ENCODE results near the gene HPS1. TPM values are rescaled to one million over a fixed set of nuclear protein-coding genes. Genes with fewer than 3 reads are reported as not detected.

Gene HPS1
- total RNA-seq, 2 donors from 2014 or later: 39.6 to 43.3 TPM

GRCh38 chr10:98417973-98418664, 28.6 kb downstream of the HPS1 start:
- Mint-ChIP-seq H3K27me3 (ENCODE audit: insufficient read depth) (no peaks in the 10 kb centered on the region), H3K36me3 (ENCODE audit: low read depth) (peaks cover 11% of the 10 kb centered on the region), H3K4me3 (no peak overlapping the region), H3K4me1 (peaks cover 5% of the 10 kb centered on the region), H3K9me3 (no peaks in the 10 kb centered on the region), H3K27ac (no peak overlapping the region)
- no peaks in the 10 kb centered on the region for H3K9me3 ChIP-seq (ENCODE audit: control insufficient read depth, low read length)
- DNase-seq: no peak
- no peaks in the 10 kb centered on the region for H3K27me3 ChIP-seq (ENCODE audit: control insufficient read depth, insufficient read depth, low read length, poor library complexity, severe bottlenecking)
- H3K4me3 ChIP-seq (ENCODE audit: low read length): no peak overlapping the region
- TF ChIP-seq, protein P1, sequence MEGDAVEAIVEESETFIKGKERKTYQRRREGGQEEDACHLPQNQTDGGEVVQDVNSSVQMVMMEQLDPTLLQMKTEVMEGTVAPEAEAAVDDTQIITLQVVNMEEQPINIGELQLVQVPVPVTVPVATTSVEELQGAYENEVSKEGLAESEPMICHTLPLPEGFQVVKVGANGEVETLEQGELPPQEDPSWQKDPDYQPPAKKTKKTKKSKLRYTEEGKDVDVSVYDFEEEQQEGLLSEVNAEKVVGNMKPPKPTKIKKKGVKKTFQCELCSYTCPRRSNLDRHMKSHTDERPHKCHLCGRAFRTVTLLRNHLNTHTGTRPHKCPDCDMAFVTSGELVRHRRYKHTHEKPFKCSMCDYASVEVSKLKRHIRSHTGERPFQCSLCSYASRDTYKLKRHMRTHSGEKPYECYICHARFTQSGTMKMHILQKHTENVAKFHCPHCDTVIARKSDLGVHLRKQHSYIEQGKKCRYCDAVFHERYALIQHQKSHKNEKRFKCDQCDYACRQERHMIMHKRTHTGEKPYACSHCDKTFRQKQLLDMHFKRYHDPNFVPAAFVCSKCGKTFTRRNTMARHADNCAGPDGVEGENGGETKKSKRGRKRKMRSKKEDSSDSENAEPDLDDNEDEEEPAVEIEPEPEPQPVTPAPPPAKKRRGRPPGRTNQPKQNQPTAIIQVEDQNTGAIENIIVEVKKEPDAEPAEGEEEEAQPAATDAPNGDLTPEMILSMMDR (conservative IDR thresholded peaks at IDR 0.05): no peak
- no peak overlapping the region for H3K9ac ChIP-seq (ENCODE audit: extremely low read depth, low read length, poor library complexity, severe bottlenecking)
- no peaks in the 10 kb centered on the region for H3K4me1 ChIP-seq (ENCODE audit: control insufficient read depth, insufficient read depth, low read length)
- H3K27ac ChIP-seq (ENCODE audit: low read depth, low read length): no peak overlapping the region
- 94 to 98% methylated on average over 9 to 21 of the region's 21 CpGs for whole genome bisulfite sequencing, 2 experiments (ENCODE audit: insufficient coverage in 1 of 2, insufficient read length in 1 of 2)
- H3K36me3 ChIP-seq (ENCODE audit: control insufficient read depth, insufficient read depth, low read length): no peaks in the 10 kb centered on the region

GRCh38 chr10:98417481-98417959, 29.2 kb downstream of the HPS1 start:
- Histone ChIP-seq H3K4me1 (ENCODE audit: control insufficient read depth, insufficient read depth, low read length) (no peaks in the 10 kb centered on the region), H3K9me3 (ENCODE audit: control insufficient read depth, low read length) (no peaks in the 10 kb centered on the region), H3K9ac (ENCODE audit: extremely low read depth, low read length, poor library complexity, severe bottlenecking) (no peak overlapping the region), H3K27me3 (ENCODE audit: control insufficient read depth, insufficient read depth, low read length, poor library complexity, severe bottlenecking) (no peaks in the 10 kb centered on the region), H3K27ac (ENCODE audit: low read depth, low read length) (no peak overlapping the region), H3K4me3 (ENCODE audit: low read length) (no peak overlapping the region), H3K36me3 (ENCODE audit: control insufficient read depth, insufficient read depth, low read length) (no peaks in the 10 kb centered on the region)
- WGBS, 2 experiments (ENCODE audit: insufficient coverage in 1 of 2, insufficient read length in 1 of 2): 92 to 95% methylated on average over 11 to 19 of the region's 19 CpGs
- Mint-ChIP-seq H3K9me3 (no peaks in the 10 kb centered on the region), H3K27ac (no peak overlapping the region), H3K36me3 (ENCODE audit: low read depth) (peaks cover 11% of the 10 kb centered on the region), H3K4me3 (no peak overlapping the region), H3K4me1 (peaks cover 5% of the 10 kb centered on the region), H3K27me3 (ENCODE audit: insufficient read depth) (no peaks in the 10 kb centered on the region)
- TF ChIP-seq, protein P1 (conservative IDR thresholded peaks at IDR 0.05): no peak
- DNase-seq: peak; percentile 35

DNA sequence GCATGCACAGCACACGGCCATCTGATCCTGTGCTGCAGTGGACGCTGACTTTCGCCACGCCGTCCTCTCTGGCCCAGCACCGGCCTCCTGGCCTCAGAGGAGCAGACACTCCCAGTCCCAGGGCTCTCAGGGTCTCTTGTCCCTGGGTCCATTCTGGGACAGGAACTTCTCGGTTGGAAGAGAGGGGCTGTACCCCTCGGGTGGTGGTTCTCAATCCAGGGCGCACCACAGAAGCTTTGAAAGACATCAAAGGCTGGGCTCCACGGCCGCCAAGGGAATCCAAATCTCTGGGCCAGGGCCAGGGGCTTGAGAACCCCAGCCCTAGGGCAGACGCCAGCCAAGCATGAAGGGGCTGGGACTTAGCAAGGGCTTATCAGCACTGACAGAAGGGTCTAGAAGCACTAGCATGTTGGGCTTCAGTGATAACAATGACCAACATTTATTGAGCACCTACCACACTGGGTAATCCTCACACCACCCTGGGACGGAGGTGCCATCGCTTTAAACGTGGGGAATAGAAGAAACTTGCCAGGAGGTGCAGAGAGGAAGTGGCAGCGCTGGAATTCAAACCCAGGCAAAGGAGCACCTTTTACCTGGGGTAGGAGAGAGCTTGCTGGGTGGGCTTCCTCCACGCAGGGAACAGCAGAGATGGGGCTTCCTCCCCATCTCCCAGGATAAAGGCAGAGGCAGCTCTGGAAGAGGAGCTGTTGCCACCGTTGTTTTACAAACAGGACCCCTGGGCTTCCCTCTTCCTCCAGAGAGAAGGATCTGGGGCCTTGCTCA, 29.9 kb downstream of the HPS1 start:
- 88 to 95% methylated on average over 11 to 18 of the region's 18 CpGs for WGBS, 2 experiments (ENCODE audit: insufficient coverage in 1 of 2, insufficient read length in 1 of 2)
- Histone ChIP-seq H3K27ac (ENCODE audit: low read depth, low read length) (no peak overlapping the region), H3K4me3 (ENCODE audit: low read length) (no peak overlapping the region), H3K4me1 (ENCODE audit: control insufficient read depth, insufficient read depth, low read length) (no peaks in the 10 kb centered on the region), H3K9me3 (ENCODE audit: control insufficient read depth, low read length) (no peaks in the 10 kb centered on the region), H3K36me3 (ENCODE audit: control insufficient read depth, insufficient read depth, low read length) (no peaks in the 10 kb centered on the region), H3K9ac (ENCODE audit: extremely low read depth, low read length, poor library complexity, severe bottlenecking) (no peak overlapping the region), H3K27me3 (ENCODE audit: control insufficient read depth, insufficient read depth, low read length, poor library complexity, severe bottlenecking) (no peaks in the 10 kb centered on the region)
- no peak overlapping the region for H3K27ac Mint-ChIP-seq
- DNase-seq: no peak
- H3K4me1 Mint-ChIP-seq: peaks cover 5% of the 10 kb centered on the region
- no peaks in the 10 kb centered on the region for H3K9me3 Mint-ChIP-seq
- no peak overlapping the region for H3K4me3 Mint-ChIP-seq
- H3K27me3 Mint-ChIP-seq (ENCODE audit: insufficient read depth): no peaks in the 10 kb centered on the region
- H3K36me3 Mint-ChIP-seq (ENCODE audit: low read depth): peaks cover 11% of the 10 kb centered on the region
- TF ChIP-seq, protein P1 (conservative IDR thresholded peaks at IDR 0.05): no peak

Measured in endodermal cell (in vitro differentiated cells).